HG02763 (cell line): ENCODE data around the gene HMGCS1.
"Not testable (repeated sequence)": the region's sequence is repeated elsewhere in the genome, so short reads cannot be mapped to it uniquely, and the experiment has no call there.

ENCODE experiments used
- ATAC-seq: cut with Tn5 transposase; IDR thresholded peaks from one replicate; pipeline ENCODE4 v1.9.1; 2021; ENCODE audit warnings: mild to moderate bottlenecking, moderate library complexity; ENCODE audit not compliant: unreplicated experiment

Gene HMGCS1

GRCh38 chr5:43313854-43314457 is 744 bp upstream of the HMGCS1 start:
- ATAC-seq, result no peak

- ATAC-seq, result peak; percentile 7
Measured at GRCh38 chr5:43312699-43313034, 545 bp downstream of the HMGCS1 start.

- ATAC-seq, result no peak
Measured at GRCh38 chr5:43312076-43312661, 1.0 kb downstream of the HMGCS1 start.

GRCh38 chr5:43309637-43310036 is 3.6 kb downstream of the HMGCS1 start:
- no peak for ATAC-seq

GRCh38 chr5:43309122-43309521 is 4.1 kb downstream of the HMGCS1 start:
- ATAC-seq, result no peak

- ATAC-seq, result not testable (repeated sequence)
Measured at GRCh38 chr5:43306954-43307353, 6.3 kb downstream of the HMGCS1 start.

- ATAC-seq, result peak; percentile 66
Measured at GRCh38 chr5:43305948-43306565, 7.2 kb downstream of the HMGCS1 start.

- ATAC-seq, result no peak
Measured at GRCh38 chr5:43304525-43304924, 8.7 kb downstream of the HMGCS1 start.

GRCh38 chr5:43303242-43303641 is 10.0 kb downstream of the HMGCS1 start:
- no peak for ATAC-seq

- ATAC-seq, result no peak
Measured at GRCh38 chr5:43302481-43302880, 10.7 kb downstream of the HMGCS1 start.

GRCh38 chr5:43301653-43302091 is 11.5 kb downstream of the HMGCS1 start:
- ATAC-seq, result no peak

GRCh38 chr5:43300112-43300511 is 13.1 kb downstream of the HMGCS1 start:
- ATAC-seq, result no peak

- no peak for ATAC-seq
Measured at GRCh38 chr5:43298443-43298842, 14.8 kb downstream of the HMGCS1 start.

GRCh38 chr5:43296835-43297234 is 16.4 kb downstream of the HMGCS1 start:
- ATAC-seq, result no peak

GRCh38 chr5:43295202-43295601 is 18.0 kb downstream of the HMGCS1 start:
- ATAC-seq, result no peak

GRCh38 chr5:43294226-43294625 is 19.0 kb downstream of the HMGCS1 start:
- ATAC-seq, result no peak

GRCh38 chr5:43290726-43291125 is 22.5 kb downstream of the HMGCS1 start:
- no peak for ATAC-seq

GRCh38 chr5:43288269-43288831 is 24.9 kb downstream of the HMGCS1 start:
- ATAC-seq, result no peak

GRCh38 chr5:43287493-43287892 is 25.7 kb downstream of the HMGCS1 start:
- no peak for ATAC-seq

GRCh38 chr5:43286623-43287022 is 26.6 kb downstream of the HMGCS1 start:
- ATAC-seq, result no peak

GRCh38 chr5:43281840-43282658 is 31.2 kb downstream of the HMGCS1 start:
- no peak for ATAC-seq
